ENCODE data around the gene NCR2.
"Not testable (repeated sequence)": the region's sequence is repeated elsewhere in the genome, so short reads cannot be mapped to it uniquely, and the experiment has no call there.

Gene NCR2, protein sequence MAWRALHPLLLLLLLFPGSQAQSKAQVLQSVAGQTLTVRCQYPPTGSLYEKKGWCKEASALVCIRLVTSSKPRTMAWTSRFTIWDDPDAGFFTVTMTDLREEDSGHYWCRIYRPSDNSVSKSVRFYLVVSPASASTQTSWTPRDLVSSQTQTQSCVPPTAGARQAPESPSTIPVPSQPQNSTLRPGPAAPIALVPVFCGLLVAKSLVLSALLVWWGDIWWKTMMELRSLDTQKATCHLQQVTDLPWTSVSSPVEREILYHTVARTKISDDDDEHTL

DNA sequence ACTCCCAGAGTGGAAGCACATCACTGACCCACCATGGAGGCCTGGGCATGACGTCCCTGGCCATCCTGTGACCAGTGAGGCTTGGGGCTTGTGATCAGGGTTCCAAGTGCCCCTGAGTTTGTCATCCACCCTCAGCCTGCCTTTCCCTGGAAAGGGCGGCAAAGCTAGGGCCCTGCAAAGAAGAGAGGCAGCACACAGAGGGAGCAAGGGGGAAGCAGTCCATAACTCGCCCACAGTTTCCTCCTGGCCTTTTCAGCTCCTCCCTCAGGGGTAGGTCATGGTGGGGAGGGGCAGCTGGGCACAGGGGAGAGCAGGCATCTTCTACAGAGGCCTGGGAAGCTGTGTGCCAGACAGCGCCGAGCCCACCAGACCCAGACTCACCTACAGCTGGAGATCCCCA lies at the start of gene NCR2:
Gene NCR2, plus strand, starts transcription at position 313 of the 400 bp plus-strand sequence. CDS start 269 bp downstream, outside the sequence.
- DNase-seq, result no peak

GRCh38 chr6:41286544-41287346 lies 48.7 kb upstream of the NCR2 start, which contains the start of gene TREM1:
TSS of gene TREM1 (minus strand) at chr6:41286682. CDS start at chr6:41286655, 27 bp downstream.
- no peak for DNase-seq

GRCh38 chr6:41288030-41288753 lies 47.2 kb upstream of the NCR2 start:
- DNase-seq, result no peak

GRCh38 chr6:41288754-41289129 lies 46.7 kb upstream of the NCR2 start:
- DNase-seq, result no peak

DNA sequence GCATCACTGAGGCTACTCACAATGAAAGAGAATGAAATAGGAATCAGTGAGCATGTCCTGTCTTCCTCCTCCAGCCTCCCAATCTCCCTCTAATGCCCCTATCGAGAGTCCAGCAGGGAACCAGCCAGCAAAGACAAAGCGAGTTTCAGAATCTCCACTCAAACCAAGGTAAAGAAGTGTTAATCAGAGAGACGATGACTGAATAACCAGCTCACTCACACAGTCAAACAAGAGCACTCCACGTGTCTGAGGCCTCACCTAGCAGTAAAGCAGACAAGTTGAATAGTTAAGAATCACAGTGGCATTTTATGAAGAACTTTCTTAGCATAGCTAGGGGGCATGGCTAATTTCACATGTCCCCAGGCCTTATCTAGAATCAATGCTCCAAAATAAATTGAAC lies 45.6 kb upstream of the NCR2 start:
- DNase-seq, result no peak

DNA sequence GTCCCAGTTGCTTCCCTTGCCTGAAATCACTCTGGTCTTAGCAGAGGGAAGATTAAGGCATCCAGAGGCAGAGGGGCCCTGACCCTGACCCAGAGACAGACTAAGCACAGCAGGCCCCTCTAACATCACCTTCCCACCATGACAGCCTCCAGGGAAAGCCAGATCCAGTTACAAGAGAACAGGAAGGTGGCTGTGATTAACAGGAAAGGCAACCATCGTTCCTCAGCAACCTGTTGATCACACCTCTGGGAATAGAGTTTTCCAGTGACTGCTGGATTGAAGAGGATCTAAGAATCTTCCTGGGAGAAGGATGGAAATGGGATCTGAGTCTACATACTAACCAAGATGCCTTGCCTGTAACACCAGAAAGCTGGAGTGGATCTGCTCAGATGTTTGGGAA lies 43.7 kb upstream of the NCR2 start:
- no peak for DNase-seq

GRCh38 chr6:41294214-41294872 lies 41.1 kb upstream of the NCR2 start:
- no peak for DNase-seq

GRCh38 chr6:41297248-41297647 lies 38.2 kb upstream of the NCR2 start:
- DNase-seq, result not testable (repeated sequence)

DNA sequence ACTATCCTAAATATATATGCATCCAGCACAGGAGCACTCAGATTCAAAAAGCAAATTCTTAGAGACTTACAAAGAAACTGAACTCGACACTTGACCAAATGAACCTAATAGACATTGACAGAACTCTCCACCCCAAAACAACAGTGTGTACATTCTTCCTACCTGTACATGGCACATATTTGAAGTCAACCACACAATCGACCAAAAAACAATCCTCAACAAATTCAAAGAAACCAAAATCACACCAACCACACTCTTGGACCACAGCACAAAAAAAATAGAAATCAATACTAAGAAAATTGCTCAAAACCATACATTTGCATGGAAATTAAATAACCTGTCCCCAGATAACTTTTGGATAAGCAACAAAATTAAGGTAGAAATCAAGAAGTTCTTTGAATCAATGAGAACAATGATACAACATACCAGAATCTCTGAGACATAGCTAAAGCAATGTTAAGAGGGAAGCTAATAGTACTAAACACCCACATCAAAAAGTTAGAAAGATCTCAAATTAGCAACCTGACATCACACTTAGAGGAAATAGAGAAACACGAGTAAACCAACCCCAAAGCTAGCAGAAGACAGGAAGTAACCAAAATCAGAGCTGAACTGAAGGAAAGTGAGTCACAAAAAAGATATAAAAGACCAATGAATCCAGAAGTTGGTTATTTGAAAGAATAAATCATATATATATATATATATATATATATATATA lies 36.5 kb upstream of the NCR2 start:
- peak; percentile 59 for DNase-seq

DNA sequence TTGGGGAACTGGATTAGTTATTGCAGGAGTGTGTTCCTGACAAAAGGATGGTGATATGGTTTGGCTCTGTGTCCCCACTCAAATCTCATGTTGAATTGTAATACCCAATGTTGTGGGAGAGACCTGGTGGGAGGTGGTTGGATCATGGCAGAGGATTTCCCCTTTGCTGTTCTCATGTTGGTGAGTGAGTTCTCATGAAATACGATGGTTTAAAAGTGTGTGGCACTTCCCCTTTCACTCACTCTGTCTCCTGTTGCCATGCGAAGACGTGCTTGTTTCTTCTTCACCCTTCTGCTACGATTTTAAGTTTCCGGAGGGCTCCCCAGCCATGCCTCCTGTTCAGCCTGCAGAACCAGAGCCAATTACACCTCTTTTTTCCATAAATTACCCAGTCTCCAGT lies 32.8 kb upstream of the NCR2 start:
- no peak for DNase-seq

DNA sequence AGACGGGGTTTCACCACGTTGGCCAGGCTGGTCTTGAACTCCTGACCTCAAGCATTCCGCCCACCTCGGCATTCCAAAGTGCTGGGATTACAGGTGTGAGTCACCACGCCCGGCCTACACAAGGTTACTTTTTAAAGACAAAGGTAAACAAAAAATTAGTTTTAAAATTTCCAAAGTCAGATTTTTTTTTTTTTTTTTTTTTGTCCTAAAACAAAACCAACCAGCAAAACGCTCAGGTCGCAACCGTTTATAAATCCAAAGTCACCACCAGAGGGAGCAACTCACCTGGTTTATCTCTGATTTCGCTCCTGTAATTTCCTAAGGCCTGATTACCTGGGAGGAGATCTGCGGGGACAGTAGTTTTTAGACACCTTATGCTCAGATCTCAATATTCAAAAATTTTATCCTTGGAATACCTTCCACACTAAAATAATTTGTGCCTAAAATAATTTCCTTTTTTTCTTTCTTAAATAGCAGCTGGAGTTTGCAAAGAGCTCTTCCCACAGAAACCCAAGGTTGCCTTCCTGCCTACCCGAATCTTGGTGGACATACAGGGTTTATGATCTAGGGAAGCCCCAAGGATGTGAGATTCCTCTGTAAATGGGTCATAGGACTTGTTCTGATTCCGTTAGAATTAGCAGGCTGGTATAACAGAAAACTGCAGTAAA lies 29.1 kb upstream of the NCR2 start:
- DNase-seq, result peak; percentile 44

DNA sequence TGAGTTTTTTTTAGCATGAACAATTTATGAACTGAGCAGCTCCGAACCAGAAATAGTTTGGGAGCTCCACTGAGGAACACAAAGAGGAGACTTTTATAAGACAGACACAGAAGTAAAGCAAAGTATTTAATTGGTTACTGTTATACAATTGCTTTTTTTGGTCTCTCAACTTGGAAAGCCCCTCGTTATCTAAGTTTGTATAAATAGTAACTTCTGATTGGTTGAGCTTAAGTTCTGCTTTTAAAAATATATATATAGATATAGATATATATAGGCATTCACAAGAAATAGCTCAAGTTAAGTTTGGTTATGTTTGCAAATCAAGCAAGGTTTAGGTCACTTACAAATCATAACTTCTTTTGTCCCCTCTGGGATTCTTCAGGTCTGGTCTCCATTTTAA lies 20.2 kb upstream of the NCR2 start:
- DNase-seq, result no peak

DNA sequence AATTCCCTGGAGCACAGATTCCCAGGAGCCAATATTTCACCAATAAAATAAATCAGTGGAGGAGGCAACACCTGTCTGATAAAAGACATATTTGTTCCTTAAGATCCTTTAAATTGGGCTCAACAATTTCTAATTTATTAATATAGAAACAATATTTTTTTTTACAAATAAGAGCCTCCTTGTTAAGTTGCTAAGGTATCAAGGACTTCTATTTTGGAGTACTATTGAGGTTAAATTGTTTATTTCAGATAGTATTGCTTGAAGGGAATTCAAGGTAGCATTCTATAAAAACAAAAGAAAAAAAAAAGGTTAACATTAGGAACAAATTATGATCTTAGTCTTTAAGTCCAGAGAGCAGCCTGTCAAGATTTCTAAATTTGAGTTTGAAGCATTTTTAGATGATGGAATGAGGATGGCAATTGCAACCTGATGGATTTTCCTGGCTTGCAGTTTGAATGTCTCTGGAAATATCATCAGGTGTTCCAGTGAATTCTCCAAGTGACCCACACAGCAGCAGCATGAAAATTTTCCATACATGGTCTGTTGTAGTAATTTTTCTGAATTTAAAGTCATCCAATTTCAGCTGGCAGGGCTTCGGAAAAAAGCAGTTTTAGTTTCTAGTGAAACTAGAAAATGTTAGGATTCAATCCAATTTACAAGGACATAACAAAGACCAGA lies 19.3 kb upstream of the NCR2 start:
- no peak for DNase-seq

- DNase-seq, result no peak
Observed at GRCh38 chr6:41318261-41318653, 17.2 kb upstream of the NCR2 start.

DNA sequence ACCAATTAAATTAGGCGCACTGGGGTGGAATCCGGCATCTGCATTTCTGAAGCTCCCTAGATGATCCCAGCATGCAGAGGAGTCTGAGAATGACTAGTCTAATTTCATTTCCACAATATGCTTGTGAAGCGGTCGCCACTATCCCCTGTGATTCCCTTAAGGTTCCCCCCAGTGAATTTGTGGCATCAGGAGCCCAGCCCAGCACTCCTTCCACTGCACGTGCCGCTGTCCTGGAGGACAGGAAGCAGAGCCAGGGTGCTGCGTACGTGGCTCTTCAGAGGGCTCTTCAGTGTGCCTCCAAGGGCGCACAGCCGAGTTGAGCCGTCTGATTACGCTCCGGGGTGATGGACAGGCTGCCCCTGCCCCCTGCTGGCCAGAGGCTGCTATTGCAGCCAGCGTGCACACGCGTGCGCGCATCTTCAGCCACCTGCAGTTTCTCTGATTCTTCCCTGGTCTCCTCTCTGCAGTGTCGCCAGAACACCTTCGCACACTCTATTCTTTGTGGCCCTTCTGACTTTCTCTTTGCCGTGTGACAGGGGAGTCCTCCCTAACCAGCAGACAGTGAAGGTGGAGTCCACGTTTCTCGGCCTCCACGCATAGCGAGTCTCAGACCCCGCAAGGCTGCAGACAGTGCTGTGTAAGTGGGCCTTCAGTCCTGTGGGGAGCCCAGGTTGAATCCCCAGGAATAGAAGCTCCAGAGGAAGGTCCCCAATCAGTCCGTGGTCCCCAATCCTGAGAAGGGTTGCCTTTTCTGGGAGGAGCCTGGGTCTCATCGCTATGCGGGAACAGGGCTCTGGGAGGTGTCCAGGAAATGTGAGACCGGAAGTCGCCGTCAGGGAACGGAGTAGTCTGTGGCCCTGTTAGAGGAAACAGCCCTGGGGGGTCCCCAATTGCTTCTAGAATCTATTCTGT lies 16.5 kb upstream of the NCR2 start:
- peak; percentile 70 for DNase-seq

GRCh38 chr6:41321183-41321582 lies 14.2 kb upstream of the NCR2 start:
- no peak for DNase-seq

DNA sequence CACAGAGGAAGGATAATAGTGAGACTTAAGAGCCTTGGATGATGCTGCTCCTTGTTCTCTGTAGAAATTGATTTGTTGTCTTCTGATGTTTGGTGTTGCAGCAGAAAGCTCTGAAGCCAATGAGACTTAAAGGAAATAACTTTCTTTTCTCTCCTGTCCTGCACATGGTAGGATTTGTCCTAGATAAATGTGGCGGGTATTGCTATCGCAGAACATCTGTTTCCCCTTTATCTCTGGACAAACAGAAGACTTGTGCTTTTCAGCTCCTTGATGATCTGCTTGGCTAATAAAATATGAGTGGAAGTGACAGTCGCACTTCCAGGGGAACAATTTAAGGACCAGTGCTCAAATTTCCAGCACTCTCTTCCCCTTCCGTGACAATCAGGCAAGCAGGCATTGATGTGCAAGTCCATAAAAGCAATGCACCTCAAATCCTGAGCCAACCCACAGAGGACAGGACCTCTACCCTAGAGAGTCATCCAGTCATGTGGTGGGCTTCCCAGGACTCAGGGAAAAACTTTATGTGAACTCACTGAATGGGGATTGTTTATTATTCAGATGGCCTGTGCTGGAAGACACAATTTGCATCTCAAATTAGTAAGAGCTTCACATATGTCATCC lies 9.9 kb upstream of the NCR2 start:
- no peak for DNase-seq

DNA sequence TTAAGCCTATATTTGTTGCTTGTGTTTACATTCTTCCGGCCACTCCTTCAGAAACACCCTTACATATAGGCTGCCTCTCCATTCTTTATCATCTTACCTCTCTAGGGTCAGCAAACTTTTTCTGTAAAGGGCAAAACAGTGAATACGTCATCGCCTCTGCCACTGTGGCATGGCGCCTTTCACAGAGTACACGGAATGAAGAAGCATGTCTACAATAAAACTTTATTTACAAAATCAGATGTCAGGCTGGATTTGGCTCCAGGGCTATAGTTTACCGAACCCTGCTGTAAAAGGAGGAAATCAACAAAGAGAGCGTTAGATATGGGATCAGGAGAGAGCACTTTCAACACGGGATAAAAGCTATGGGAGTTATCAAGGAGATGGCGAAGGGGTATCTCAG lies 9.3 kb upstream of the NCR2 start:
- no peak for DNase-seq

GRCh38 chr6:41327177-41327576 lies 8.2 kb upstream of the NCR2 start:
- DNase-seq, result no peak
